ENCODE measurements around the gene NRF1. TPM values are rescaled to one million over a fixed set of nuclear protein-coding genes. Genes with fewer than 3 reads are reported as not detected.

The NRF1 gene
- total and polyA plus RNA-seq, 2 of the 8 experiments (the other 6 are each of a cell fraction or from before 2014, with no cell fraction given) = 18.2 to 21.4 TPM

DNA sequence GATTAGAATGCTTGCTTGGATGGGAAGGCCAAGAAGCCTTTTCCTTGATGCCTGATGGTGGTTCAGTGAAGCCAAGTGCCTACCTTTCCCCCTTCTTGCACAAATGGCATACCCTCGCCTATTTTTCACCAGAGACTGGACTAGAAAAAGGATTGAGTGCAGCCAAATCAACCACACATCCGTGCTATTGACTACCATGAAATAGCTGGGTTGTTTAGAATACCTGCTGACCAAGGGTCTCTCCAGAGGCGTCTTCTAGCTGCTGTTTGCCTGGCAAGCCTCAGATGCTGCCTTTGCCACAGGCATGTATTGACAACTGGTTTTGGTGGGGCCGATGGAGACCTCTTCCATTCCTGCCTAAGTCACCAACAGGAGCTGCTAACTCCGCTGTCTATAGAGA, 146.5 kb downstream of the NRF1 start:
- Histone ChIP-seq H2BK20ac (ENCODE audit: low read length) (no peak overlapping the region), H2AFZ (ENCODE audit: low read length) (no peak overlapping the region), H3K4me2 (ENCODE audit: insufficient read depth in 1 of 2, low read depth in 2 of 2, low read length in 2 of 2) (no peak overlapping the region), H4K8ac (ENCODE audit: extremely low read depth, insufficient read depth, low read length) (no peak overlapping the region), H3K56ac (replicated peaks; ENCODE audit: insufficient read length, low read depth, low read length) (no peak overlapping the region), H3K9ac (replicated peaks in 1 of 4; ENCODE audit: extremely low read depth in 1 of 4, low read depth in 3 of 4, low read length in 3 of 4) (no peak overlapping the region), H3K9me3 (ENCODE audit: insufficient read depth in 2 of 2, low read depth in 1 of 2, low read length in 1 of 2) (no peaks in the 10 kb centered on the region; a peak in 1 of 4 replicates), H3K79me2 (ENCODE audit: control insufficient read depth in 1 of 2, insufficient read depth in 2 of 2, low read length in 2 of 2) (no peaks in the 10 kb centered on the region), H2BK15ac (ENCODE audit: low read length) (no peak overlapping the region), H3K4me3 (ENCODE audit: extremely low read depth in 1 of 4, insufficient read depth in 2 of 4, low read depth in 3 of 4, low read length in 4 of 4) (no peak overlapping the region), H3K4me1 (replicated peaks in 1 of 4; ENCODE audit: control insufficient read depth in 3 of 4, insufficient read depth in 4 of 4, low read length in 3 of 4) (peaks cover 0 to 3% (median 1%) of the 10 kb centered on the region in 4 experiments; a peak in 1 of 7 replicates), H3K23me2 (ENCODE audit: low read depth, low read length) (no peaks in the 10 kb centered on the region), H3K27ac (ENCODE audit: low read depth, low read length) (no peak overlapping the region), H3K27me3 (replicated peaks in 1 of 4; ENCODE audit: control insufficient read depth in 3 of 4, extremely low read depth in 1 of 4, insufficient read depth in 3 of 4, low read length in 3 of 4) (no peaks in the 10 kb centered on the region), H3K36me3 (ENCODE audit: control insufficient read depth in 2 of 4, insufficient read depth in 4 of 4, low read length in 3 of 4) (peaks cover 0 to 2% (median 1%) of the 10 kb centered on the region in 4 experiments; a peak in 1 of 8 replicates), H2BK12ac (ENCODE audit: low read depth, low read length) (no peak overlapping the region), H3K79me1 (ENCODE audit: low read depth, low read length) (no peaks in the 10 kb centered on the region), H3K23ac (ENCODE audit: insufficient read length) (no peak overlapping the region), H4K20me1 (replicated peaks in 1 of 2; ENCODE audit: control insufficient read depth in 1 of 2, insufficient read depth in 2 of 2, low read length in 2 of 2) (no peaks in the 10 kb centered on the region), H2AK5ac (ENCODE audit: low read depth, low read length) (no peak overlapping the region), H4K91ac (replicated peaks; ENCODE audit: insufficient read length, low read length) (no peak overlapping the region), H2BK5ac (ENCODE audit: low read depth, low read length) (no peak overlapping the region), H3K18ac (ENCODE audit: extremely low read depth, low read length) (no peak overlapping the region), H3K4ac (replicated peaks; ENCODE audit: insufficient read length, low read depth, low read length) (no peak overlapping the region), H2BK120ac (replicated peaks; ENCODE audit: low read depth, low read length) (no peak overlapping the region), H3K14ac (ENCODE audit: insufficient read length) (no peak overlapping the region), H4K5ac (ENCODE audit: insufficient read length, low read depth, low read length) (no peak overlapping the region)
- no peak for TF ChIP-seq SIRT6 (IDR thresholded peaks at IDR 0.05; ENCODE audit: low read length)
- FAIRE-seq = no peak
- no peak for DNase-seq (ENCODE audit: low read depth in 1 of 2, low spot score in 2 of 2)
- ChIA-PET POLR2A (ENCODE audit: partially characterized antibody) (interaction anchor here (1.0 to 1.1 kb wide), 2 partner anchors 8 to 22 kb away, joined by 3 to 4 read pairs; no protein-coding TSS in a partner anchor), CTCF (ENCODE audit: partially characterized antibody) (interaction anchor here (1.1 to 1.4 kb wide), 5 partner anchors 14 to 283 kb away, joined by 3 read pairs; no protein-coding TSS in a partner anchor)
- 88% methylated on average over 5 of the region's 5 CpGs; no CpG with 5 or more reads in 1 of the 2 experiments for WGBS, 2 experiments (ENCODE audit: extremely low coverage in 1 of 2, insufficient coverage in 1 of 2, insufficient read length in 1 of 2, insufficient replicate concordance in 2 of 2, low coverage in 1 of 2, low lambda C conversion rate in 2 of 2, missing lambda C conversion rate in 1 of 2)
